GM18519 (cell line): ENCODE measurements around the gene CIRBP.
"Not testable (repeated sequence)": the region's sequence is repeated elsewhere in the genome, so short reads cannot be mapped to it uniquely, and the experiment has no call there.

Experiments
- ATAC-seq: cut with Tn5 transposase; IDR thresholded peaks from one replicate; pipeline ENCODE4 v1.9.1; 2021; ENCODE audit warnings: mild to moderate bottlenecking, moderate library complexity; ENCODE audit not compliant: unreplicated experiment, low FRiP score

The CIRBP gene

GRCh38 chr19:1241417-1242095 lies 27.6 kb upstream of the CIRBP start, which contains the start of gene ATP5F1D:
Gene ATP5F1D, plus strand, starts transcription at chr19:1241751. Its CDS starts 100 bp downstream, at chr19:1241851.
- ATAC-seq: no peak

DNA sequence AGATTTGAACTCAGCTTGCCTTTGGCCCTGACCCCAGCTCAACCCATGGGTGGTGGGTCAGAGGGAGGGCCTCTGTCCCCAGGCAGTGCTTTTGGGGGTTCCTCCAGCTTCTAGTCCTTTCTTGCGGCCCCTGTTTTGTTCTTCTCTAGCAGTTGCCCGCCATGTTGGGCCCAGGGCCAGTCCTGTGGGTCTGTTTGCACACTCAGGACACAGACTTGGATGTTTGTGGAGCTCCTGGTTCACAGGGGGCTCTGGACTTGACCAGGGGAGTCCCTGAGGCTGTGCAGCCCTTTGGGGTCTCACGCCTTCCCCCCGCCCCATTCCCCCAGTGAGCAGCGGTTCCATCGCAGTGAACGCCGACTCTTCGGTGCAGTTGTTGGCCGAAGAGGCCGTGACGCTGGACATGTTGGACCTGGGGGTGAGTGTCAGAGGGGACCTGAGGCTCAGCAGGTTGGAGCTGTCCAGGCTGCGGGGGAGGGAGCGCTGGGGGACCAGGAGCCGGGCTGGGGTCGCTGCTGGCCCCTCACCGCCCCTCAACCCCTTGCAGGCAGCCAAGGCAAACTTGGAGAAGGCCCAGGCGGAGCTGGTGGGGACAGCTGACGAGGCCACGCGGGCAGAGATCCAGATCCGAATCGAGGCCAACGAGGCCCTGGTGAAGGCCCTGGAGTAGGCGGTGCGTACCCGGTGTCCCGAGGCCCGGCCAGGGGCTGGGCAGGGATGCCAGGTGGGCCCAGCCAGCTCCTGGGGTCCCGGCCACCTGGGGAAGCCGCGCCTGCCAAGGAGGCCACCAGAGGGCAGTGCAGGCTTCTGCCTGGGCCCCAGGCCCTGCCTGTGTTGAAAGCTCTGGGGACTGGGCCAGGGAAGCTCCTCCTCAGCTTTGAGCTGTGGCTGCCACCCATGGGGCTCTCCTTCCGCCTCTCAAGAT lies 25.1 kb upstream of the CIRBP start:
- no peak for ATAC-seq

GRCh38 chr19:1244693-1245451 lies 24.3 kb upstream of the CIRBP start:
- no peak for ATAC-seq

GRCh38 chr19:1245494-1246264 lies 23.5 kb upstream of the CIRBP start:
- ATAC-seq: no peak

GRCh38 chr19:1246265-1247087 lies 22.7 kb upstream of the CIRBP start:
- not testable (repeated sequence) for ATAC-seq

- ATAC-seq: no peak
Observed at GRCh38 chr19:1247748-1248138, 21.4 kb upstream of the CIRBP start.

- ATAC-seq: no peak
Observed at GRCh38 chr19:1248139-1248785, 20.9 kb upstream of the CIRBP start, which contains the start of gene MIDN. Gene MIDN, plus strand, starts transcription at chr19:1248583. Its CDS starts 1,714 bp downstream, at chr19:1250297.

GRCh38 chr19:1248786-1249297 lies 20.3 kb upstream of the CIRBP start:
- ATAC-seq: no peak

DNA sequence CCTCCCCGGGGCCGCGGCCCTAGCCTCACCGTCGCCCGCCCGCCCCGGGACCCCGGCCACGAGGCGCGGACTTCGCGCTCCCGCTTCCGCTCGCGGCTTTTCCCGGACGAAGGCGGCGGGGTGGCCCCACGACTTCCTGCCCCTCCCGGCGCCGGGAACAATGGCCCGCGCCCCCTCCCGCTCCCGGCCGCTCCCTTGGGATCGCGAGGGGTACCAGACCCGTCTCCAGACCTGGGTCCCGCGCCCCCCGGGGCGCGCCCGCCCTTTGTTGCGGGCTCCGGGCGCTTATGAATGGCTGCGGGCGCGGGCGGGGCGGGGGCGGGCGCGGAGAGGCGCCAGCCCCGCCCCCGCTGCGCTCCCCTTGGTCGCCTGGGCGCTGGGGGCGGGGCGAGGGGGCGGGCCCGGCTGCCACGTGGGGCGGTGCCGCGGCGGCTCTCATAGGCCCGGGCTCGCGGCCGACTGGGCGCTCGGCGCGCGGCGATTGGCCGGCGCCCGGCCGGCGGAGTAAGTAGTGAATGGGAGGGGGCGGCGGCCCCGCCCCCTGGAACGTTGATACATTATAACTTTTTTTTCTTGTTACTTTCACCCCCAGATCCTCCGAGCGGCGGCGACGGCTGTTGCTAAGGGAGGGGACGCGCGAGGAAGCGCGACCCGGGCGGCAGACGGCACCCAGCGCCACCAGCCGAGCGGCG lies 19.7 kb upstream of the CIRBP start:
- ATAC-seq: no peak

- no peak for ATAC-seq
Observed at GRCh38 chr19:1249990-1250436, 19.1 kb upstream of the CIRBP start.

- no peak for ATAC-seq
Observed at GRCh38 chr19:1250437-1251260, 18.5 kb upstream of the CIRBP start.

DNA sequence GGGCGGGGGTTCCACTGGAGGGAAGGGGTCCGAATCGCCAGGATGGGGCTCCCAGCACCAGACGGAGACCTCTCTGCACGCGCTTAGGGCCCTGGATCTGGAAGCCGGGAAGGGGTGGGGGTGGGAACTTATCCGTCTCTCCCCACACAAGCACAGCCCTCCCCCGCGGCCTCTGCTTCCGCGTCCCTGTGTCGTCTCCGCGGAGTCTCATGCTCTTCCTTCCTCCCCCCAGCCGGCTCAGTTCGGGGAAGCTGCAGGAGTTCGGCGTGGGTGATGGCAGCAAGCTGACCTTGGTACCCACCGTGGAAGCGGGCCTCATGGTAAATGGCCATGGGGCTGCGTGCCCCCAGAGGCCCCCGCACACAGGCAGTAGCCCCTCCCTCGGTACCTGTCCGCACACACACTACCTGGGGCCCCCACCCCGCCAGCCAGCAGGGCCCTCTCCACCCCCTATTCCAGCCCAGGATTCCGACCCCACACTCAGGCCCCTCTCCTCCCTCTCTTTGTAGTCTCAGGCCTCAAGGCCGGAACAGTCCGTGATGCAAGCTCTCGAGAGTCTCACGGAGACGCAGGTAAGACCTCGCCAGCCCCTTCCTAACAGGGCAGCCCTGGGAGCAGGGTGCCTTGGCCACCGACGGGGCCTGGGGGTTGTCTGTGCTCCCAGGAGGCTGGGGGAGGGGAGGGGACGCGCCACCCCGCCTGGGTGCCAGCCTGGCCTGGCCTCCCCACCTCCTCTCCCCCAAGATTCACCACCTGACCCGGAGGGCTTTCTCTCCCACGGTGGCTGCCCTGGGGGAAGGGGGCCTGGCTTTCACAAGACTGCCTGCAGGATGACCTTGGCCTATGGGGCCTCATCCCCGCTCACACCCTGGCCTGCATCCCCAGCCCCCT lies 17.6 kb upstream of the CIRBP start:
- no peak for ATAC-seq

DNA sequence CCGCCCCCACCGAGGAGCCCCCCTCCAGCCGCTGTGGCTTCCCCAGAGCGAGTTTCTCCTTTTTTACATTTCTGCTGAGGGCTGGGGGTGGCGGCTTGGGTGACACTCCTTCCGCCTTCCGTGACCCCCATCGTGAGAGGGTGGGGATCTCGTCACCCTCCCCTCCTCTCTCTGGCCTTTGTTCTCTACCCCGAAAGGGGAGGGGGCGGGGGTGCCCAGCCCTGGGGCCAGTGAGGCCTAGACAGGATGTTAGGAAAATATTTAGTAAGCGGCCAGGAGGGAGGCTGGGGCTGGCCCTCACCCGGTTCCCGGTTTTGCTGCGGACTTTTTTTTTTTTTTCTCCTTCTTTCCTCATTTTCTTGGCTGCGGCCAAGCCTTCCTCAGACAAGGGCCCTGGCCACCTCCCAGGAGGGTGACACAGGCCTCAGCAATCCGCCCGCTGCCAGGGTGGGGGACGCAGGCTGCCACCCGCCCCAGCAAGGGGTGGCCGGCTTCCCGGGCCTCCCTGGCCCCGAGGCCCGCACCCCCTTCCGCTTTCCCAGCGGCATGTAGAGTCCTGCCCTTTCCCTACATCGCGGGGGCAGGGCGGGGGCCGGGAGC lies 16.8 kb upstream of the CIRBP start:
- ATAC-seq: no peak

DNA sequence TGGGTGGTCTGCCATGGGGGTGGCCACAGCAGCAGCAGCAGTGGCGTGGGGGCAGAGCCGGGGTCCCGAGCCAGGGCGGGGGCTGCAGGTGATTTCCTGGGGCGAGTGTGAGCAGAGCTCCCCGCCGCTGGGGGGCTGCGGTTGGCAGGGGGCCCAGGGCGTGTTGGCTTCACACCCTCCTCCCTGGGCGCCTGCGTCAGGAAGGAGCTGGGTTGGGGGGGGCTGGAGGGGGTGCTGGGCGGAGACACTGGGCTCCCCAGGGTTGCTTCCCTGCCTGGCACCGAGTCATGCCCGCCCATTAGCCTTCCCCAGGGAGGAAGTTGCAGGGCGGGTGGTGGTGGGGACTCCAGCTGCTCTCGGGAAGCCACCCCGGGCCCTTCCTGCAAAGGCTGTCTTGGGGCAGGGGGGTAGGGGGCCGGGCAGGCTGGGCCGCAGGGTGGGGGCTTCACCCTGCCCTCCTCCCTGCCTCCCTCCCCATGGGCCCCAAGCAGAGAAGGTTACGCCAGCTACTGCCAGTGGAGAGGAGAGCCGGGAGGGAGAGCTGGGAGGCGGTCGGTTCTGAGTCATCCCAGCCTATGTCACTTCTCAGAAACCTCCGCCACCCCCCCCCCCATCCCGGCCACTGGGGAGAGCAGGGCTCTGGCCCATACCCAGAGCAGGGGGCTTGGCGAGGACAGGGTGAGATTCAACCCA lies 16.2 kb upstream of the CIRBP start:
- no peak for ATAC-seq

DNA sequence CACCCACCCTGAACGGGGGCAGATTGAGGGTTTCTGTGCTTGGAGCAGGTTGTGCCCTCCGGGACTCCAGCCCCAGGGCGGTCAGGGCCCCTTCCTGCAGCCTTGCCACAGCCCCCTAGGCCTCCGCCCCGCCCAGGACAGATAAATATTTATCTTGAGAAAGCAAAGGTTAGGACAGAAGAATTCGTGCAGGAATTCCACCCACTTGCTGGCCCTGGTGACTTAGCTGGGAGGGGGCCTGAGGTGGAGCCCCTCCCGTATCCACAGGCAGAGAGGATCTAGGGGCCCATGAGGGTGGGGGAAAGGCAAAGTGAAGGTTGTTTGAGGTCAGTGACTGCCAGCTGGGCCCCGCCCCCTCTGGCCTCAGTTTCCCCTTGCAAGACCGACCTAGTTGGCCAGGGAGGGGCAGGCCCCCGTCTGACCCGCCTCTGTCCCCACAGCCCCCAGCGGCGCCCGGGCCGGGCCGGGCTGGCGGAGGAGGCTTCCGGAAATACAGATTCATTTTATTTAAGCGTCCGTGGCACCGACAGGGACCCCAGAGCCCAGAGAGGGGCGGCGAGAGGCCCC lies 15.5 kb upstream of the CIRBP start:
- no peak for ATAC-seq
